Measurements from ENCODE around the gene TCEA2.

TCEA2 gene

GRCh38 chr20:64074963-64075362 is 12.0 kb downstream of the TCEA2 start:
- TF ChIP-seq CTCF (IDR thresholded peaks at IDR 0.05; ENCODE audit: borderline replicate concordance, control extremely low read depth, extremely low read depth, insufficient read depth, missing control alignments): no peak
- DNase-seq (ENCODE audit: low spot score): no peak
- in situ Hi-C loops (cut with MboI; ENCODE audit: low sequenced_read_pairs, unreplicated experiment): no loop called here

- no peak for TF ChIP-seq CTCF (IDR thresholded peaks at IDR 0.05; ENCODE audit: borderline replicate concordance, control extremely low read depth, extremely low read depth, insufficient read depth, missing control alignments)
- in situ Hi-C loops (cut with MboI; ENCODE audit: low sequenced_read_pairs, unreplicated experiment): no loop called here
- no peak for DNase-seq (ENCODE audit: low spot score)
Measured at GRCh38 chr20:64075556-64075955, 12.6 kb downstream of the TCEA2 start.

DNA sequence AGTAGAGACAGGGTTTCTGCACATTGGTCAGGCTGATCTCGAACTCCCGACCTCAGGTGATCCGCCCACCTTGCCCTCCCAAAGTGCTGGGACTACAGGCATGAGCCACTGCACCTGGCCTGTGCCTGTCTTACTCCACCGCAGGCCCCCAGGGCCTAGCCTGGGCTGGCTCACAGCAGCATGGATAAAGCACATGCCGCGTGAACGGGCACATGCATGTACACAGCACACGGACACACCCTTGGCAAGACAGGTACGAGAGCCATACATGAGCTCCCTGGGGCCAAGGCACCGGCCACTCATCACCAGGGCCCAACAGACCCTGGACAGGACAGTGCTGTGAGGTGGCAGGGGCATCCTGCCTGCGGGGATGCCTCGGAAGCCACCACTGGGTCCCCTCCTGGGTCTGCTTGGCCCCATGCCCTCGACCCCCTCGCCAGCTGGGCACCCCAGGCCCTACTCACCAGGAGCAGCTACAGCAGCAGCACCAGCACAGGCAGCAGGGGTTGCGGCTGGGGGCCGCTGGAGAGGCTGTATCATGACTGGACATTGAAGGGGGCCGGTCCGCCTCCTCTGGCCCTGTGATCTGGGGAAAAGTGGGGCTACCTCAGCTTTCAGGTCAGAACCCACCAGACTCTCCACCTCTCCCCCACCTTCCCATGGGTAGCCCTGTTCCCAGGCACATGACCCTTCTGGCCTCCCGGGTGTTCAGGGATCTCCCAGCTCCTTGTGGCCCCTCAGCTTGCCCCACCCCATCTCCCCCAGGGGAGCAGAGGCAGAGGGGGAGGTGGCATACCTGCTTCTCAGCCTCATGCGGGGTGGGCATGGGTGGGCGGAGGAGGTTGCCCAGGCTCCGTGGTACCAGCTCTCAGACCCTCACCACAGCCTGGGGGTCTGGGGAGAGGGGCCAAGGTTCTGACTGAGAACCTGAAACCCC is 13.3 kb downstream of the TCEA2 start:
- in situ Hi-C loops (cut with MboI; ENCODE audit: low sequenced_read_pairs, unreplicated experiment): no loop called here
- no peak for TF ChIP-seq CTCF (IDR thresholded peaks at IDR 0.05; ENCODE audit: borderline replicate concordance, control extremely low read depth, extremely low read depth, insufficient read depth, missing control alignments)

GRCh38 chr20:64077094-64077493 is 14.1 kb downstream of the TCEA2 start:
- TF ChIP-seq CTCF (IDR thresholded peaks at IDR 0.05; ENCODE audit: borderline replicate concordance, control extremely low read depth, extremely low read depth, insufficient read depth, missing control alignments): no peak
- peak; percentile 75 for DNase-seq (ENCODE audit: low spot score)
- in situ Hi-C loops (cut with MboI; ENCODE audit: low sequenced_read_pairs, unreplicated experiment): no loop called here

More for the DNA sequence above, 13.3 kb downstream of the TCEA2 start:
- DNase-seq (ENCODE audit: low spot score): no peak

GRCh38 chr20:64077541-64077875 is 14.5 kb downstream of the TCEA2 start:
- in situ Hi-C loops (cut with MboI; ENCODE audit: low sequenced_read_pairs, unreplicated experiment): no loop called here
- no peak for TF ChIP-seq CTCF (IDR thresholded peaks at IDR 0.05; ENCODE audit: borderline replicate concordance, control extremely low read depth, extremely low read depth, insufficient read depth, missing control alignments)

DNA sequence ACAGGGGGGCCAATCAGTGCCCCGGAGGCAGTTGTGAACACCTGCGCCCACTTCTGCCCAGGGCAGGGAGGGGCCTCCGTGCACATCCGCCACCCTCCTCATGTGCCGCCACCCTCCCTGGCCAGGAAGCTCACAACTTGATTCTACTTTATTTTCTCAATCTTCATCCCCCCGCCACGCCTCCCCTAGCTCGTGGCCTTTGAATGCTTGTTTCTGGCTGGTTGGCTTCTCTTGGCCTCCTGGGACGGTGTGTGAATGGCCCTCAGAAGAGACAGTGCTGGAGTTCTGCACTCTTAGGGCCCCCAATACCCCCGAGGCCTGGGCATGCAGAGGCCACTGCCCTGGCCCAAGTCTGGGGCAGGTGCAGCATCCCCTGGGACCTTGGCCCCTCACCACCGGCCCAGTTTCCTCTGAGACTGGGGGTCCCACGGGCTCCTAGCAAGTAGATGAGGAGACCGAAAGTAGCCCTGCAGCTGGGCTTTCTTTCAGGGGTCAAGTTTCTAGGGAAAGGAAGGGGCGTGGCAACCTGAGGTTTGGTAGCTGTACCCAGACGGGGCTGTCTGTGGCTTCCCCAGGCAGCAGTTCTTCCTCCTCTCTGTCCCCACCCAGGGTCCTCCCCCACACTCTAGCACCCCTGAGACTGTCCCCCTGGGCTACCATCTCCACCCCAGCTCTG is 15.0 kb downstream of the TCEA2 start:
- no peak for TF ChIP-seq CTCF (IDR thresholded peaks at IDR 0.05; ENCODE audit: borderline replicate concordance, control extremely low read depth, extremely low read depth, insufficient read depth, missing control alignments)
- in situ Hi-C loops (cut with MboI; ENCODE audit: low sequenced_read_pairs, unreplicated experiment): no loop called here

More at GRCh38 chr20:64077541-64077875, 14.5 kb downstream of the TCEA2 start:
- no peak for DNase-seq (ENCODE audit: low spot score)

More for the DNA sequence above, 15.0 kb downstream of the TCEA2 start:
- DNase-seq (ENCODE audit: low spot score): no peak

Measured in GM13976 (cell line).